Endodermal cell (in vitro differentiated cells): ENCODE data around the gene RPS6KB2. TPM values are rescaled to one million over a fixed set of nuclear protein-coding genes. Genes with fewer than 3 reads are reported as not detected.

Experiments used
- DNase-seq: peaks from one replicate; pipeline ENCODE4 v3.0.0-alpha.2; 2017
- H3K27ac ChIP-seq: 2 replicates; pipeline ENCODE4 v1.5.1; 2013; ENCODE audit warnings: mild to moderate bottlenecking, low read depth, low read length, moderate library complexity
- H3K27me3 ChIP-seq: 2 replicates; pipeline ENCODE4 v1.6.1; 2013; ENCODE audit warnings: mild to moderate bottlenecking, low read length, moderate library complexity; ENCODE audit not compliant: insufficient read depth, control insufficient read depth, poor library complexity, severe bottlenecking
- H3K36me3 ChIP-seq: 2 replicates; pipeline ENCODE4 v1.7.0; 2013; ENCODE audit warnings: mild to moderate bottlenecking, low read length, moderate library complexity; ENCODE audit not compliant: control insufficient read depth, insufficient read depth
- H3K4me1 ChIP-seq: one replicate; pipeline ENCODE4 v1.7.0; 2013; ENCODE audit warnings: low read length; ENCODE audit not compliant: control insufficient read depth, insufficient read depth
- H3K4me3 ChIP-seq: 2 replicates; pipeline ENCODE4 v1.5.1; 2013; ENCODE audit warnings: mild to moderate bottlenecking, low read length, moderate library complexity
- H3K9ac ChIP-seq: 2 replicates; pipeline ENCODE4 v1.6.1; 2013; ENCODE audit warnings: mild to moderate bottlenecking, low read length, moderate library complexity; ENCODE audit not compliant: poor library complexity, severe bottlenecking; ENCODE audit errors: extremely low read depth
- H3K9me3 ChIP-seq: 2 replicates; pipeline ENCODE4 v1.6.1; 2013; ENCODE audit warnings: mild to moderate bottlenecking, low read length, moderate library complexity; ENCODE audit not compliant: control insufficient read depth
- H3K27ac Mint-ChIP-seq: 2 replicates; pipeline ENCODE4 v1.8.0; 2020; ENCODE audit warnings: mixed read lengths
- H3K27me3 Mint-ChIP-seq: 2 replicates; pipeline ENCODE4 v1.8.0; 2021; ENCODE audit warnings: mild to moderate bottlenecking, mixed read lengths; ENCODE audit not compliant: insufficient read depth
- H3K36me3 Mint-ChIP-seq: 2 replicates; pipeline ENCODE4 v1.8.0; 2020; ENCODE audit warnings: low read depth, mixed read lengths
- H3K4me1 Mint-ChIP-seq: 2 replicates; pipeline ENCODE4 v1.8.0; 2020; ENCODE audit warnings: mixed read lengths
- H3K4me3 Mint-ChIP-seq: 2 replicates; pipeline ENCODE4 v1.8.0; 2020; ENCODE audit warnings: mild to moderate bottlenecking, moderate library complexity, mixed read lengths
- H3K9me3 Mint-ChIP-seq: 2 replicates; pipeline ENCODE4 v1.8.0; 2020; ENCODE audit warnings: mild to moderate bottlenecking, mixed read lengths
- CTCF ChIP-seq: fragments of 200-600 bp; sonication (generic); conservative IDR thresholded peaks from 2 replicates; pipeline ENCODE4 v1.5.0; 2021; ENCODE audit warnings: antibody characterized with exemption, mild to moderate bottlenecking
- WGBS, 2 experiments: methylation state at CpG; one replicate each; pipeline versions ENCODE4 v1.1.5 to v1.1.7; 2013; ENCODE audit warnings: missing lambda C conversion rate in 2 of 2, mixed read lengths in 1 of 2; ENCODE audit not compliant: insufficient coverage in 1 of 2, insufficient read length in 1 of 2; 5-methylcytosine and 5-hydroxymethylcytosine counted together
- total RNA-seq, 2 donors: library from RNA; stranded (reverse); fragmentation: NEBNext Ultra II Directional in 1 of 2; extraction: Animal tissue kit (Norgen Biotek cat#: 25700) in 1 of 2; gene quantifications; 2 replicates in 1 of 2; 3 replicates in 1 of 2; pipeline ENCODE4 v1.2.1, GENCODE V29; 2021

The RPS6KB2 gene
- total RNA-seq, 2 donors from 2014 or later: 47.0 to 51.8 TPM

- H3K27ac ChIP-seq: no peak overlapping the region
- peaks cover 24% of the 10 kb centered on the region for H3K27me3 Mint-ChIP-seq
These were observed 54.1 kb downstream of the RPS6KB2 start for GRCh38 chr11:67482275-67482826.

DNA sequence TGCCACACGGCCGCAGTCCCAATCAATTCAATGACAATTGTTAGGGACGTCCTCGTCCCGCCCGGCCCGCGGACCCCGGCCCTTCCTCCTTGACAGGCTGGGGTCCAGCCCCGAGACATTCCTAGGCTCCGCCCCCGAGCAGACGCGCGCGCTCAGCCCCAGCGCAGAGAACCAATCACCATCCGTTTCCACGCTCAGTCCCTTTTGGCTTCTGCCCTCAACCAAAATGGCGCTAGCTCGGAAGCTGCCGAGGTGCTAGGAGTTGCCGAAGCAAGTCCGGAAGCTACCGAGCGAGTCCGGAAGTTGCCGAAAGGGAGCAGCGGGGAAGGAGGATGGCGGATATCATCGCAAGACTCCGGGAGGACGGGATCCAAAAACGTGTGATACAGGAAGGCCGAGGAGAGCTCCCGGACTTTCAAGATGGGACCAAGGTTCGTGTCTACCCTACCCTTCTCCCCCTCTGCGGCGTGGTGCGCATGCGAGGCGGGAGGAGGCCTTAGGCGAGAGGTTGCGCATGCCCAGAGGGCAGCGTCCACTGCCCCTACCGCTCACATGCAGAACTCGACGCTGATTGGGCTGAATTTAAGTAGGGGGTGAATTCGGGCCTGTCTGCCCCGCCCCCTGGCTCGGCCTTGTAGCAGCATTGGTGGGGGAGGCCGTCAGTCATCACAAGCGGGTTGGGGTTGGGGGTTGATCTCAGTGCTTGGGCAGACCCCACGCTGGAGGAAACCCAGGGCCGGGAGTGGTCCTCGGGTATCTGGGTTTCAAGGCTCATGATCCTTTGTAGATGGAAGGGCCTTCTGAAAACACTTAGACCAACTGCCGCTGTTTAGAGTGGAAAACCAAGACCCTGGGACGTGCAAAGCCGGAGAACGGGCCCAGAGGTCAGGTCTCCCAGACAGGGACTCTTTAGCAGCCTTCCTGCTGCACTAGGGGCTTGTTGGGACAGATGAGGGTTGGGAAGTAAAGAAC lies 54.8 kb downstream of the RPS6KB2 start, which contains the start of gene AIP:
AIP (plus strand) TSS at position 200 of the 972 bp plus-strand sequence; CDS start at position 333, 133 bp downstream.
- Histone ChIP-seq H3K4me1 (no peaks in the 10 kb centered on the region), H3K27me3 (no peaks in the 10 kb centered on the region), H3K4me3 (peak within 1 kb of the TSS; percentile 85), H3K27ac (peak within 1 kb of the TSS; percentile 50), H3K9me3 (no peaks in the 10 kb centered on the region), H3K9ac (peak within 1 kb of the TSS; percentile 35), H3K36me3 (no peaks in the 10 kb centered on the region)
- H3K4me3 Mint-ChIP-seq: peak within 1 kb of the TSS; percentile 70
- peak; percentile 36 for TF ChIP-seq CTCF
- H3K36me3 Mint-ChIP-seq: peaks cover 9% of the 10 kb centered on the region
- 9 to 16% methylated on average over 33 to 60 of the region's 60 CpGs for WGBS, 2 experiments
- H3K27ac Mint-ChIP-seq: peak within 1 kb of the TSS; percentile 94
- H3K4me1 Mint-ChIP-seq: peaks cover 3% of the 10 kb centered on the region
- H3K27me3 Mint-ChIP-seq: peaks cover 24% of the 10 kb centered on the region
- DNase-seq: peak; percentile 99
- peaks cover 3% of the 10 kb centered on the region for H3K9me3 Mint-ChIP-seq

More at GRCh38 chr11:67482275-67482826, 54.1 kb downstream of the RPS6KB2 start:
- WGBS, 2 experiments: 83 to 94% methylated on average over 10 to 19 of the region's 19 CpGs
- Histone ChIP-seq H3K36me3 (no peaks in the 10 kb centered on the region), H3K4me1 (no peaks in the 10 kb centered on the region), H3K27me3 (no peaks in the 10 kb centered on the region), H3K4me3 (peak overlapping the region; percentile 85), H3K9me3 (no peaks in the 10 kb centered on the region), H3K9ac (peak overlapping the region; percentile 35)
- Mint-ChIP-seq H3K4me1 (peaks cover 3% of the 10 kb centered on the region), H3K9me3 (peaks cover 6% of the 10 kb centered on the region), H3K27ac (peak overlapping the region; percentile 78), H3K36me3 (peaks cover 2% of the 10 kb centered on the region), H3K4me3 (peak overlapping the region; percentile 70)
- no peak for DNase-seq
- TF ChIP-seq CTCF: no peak

- H3K27me3 Mint-ChIP-seq: peaks cover 24% of the 10 kb centered on the region
- peak; percentile 48 for DNase-seq
- Histone ChIP-seq H3K4me1 (no peaks in the 10 kb centered on the region), H3K4me3 (peak overlapping the region; percentile 85), H3K9ac (no peak overlapping the region), H3K36me3 (no peaks in the 10 kb centered on the region), H3K27ac (no peak overlapping the region), H3K9me3 (no peaks in the 10 kb centered on the region), H3K27me3 (no peaks in the 10 kb centered on the region)
- peaks cover 9% of the 10 kb centered on the region for H3K36me3 Mint-ChIP-seq
- H3K9me3 Mint-ChIP-seq: peaks cover 3% of the 10 kb centered on the region
- no peak for TF ChIP-seq CTCF
- H3K4me3 Mint-ChIP-seq: peak overlapping the region; percentile 70
- WGBS, 2 experiments: 95% methylated on average over 13 to 16 of the region's 16 CpGs
- H3K27ac Mint-ChIP-seq: no peak overlapping the region
- H3K4me1 Mint-ChIP-seq: peaks cover 3% of the 10 kb centered on the region
These were observed 55.8 kb downstream of the RPS6KB2 start for GRCh38 chr11:67483831-67484665.
